Adrenal gland (tissue), 5 donors: ENCODE data around the gene C19orf47.

Experiments used
- POLR2A ChIP-seq, 2 donors: fragments of 450-650 bp; IDR thresholded peaks; one replicate each; pipeline ENCODE4 v1.6.1; 2017; ENCODE audit warnings: antibody characterized with exemption in 2 of 2, mild to moderate bottlenecking in 2 of 2, moderate library complexity in 1 of 2
- TF ChIP-seq, protein P1 (sequence below), 6 experiments: fragments of 450-650 bp in 4 of 6; fragments of 200-600 bp in 2 of 6; sonication (generic) in 1 of 6; IDR thresholded peaks; 1 replicate in 5 of 6; 2 replicates in 1 of 6; pipeline versions ENCODE4 v1.5.1 to v1.8.0; 2016 to 2021; ENCODE audit warnings: antibody characterized with exemption in 6 of 6, mild to moderate bottlenecking in 2 of 6, moderate library complexity in 1 of 6
- donor health status: DM: no; HTN: no; CAD: no.

DNA sequence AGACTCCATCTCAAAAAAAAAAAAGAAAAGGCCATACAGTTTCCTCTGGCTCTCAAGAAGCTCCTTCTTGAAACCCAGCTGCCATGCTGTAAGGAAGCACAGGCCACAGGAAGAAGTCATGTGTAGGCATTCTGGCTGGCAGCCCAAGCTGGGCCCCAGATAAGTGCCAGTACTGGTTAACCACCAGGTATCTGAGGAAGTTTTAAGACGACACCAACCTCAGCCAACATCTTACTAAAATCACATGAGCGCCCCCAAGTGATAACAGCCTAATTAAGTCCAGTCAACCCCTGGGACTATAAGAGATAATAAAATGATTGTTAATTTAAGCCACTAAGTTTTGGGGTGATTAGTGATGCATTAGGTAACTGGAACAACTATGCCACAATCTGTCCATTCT is 35.7 kb downstream of the C19orf47 start:
- TF ChIP-seq POLR2A (IDR thresholded peaks at IDR 0.05), result no peak
- TF ChIP-seq, protein P1, sequence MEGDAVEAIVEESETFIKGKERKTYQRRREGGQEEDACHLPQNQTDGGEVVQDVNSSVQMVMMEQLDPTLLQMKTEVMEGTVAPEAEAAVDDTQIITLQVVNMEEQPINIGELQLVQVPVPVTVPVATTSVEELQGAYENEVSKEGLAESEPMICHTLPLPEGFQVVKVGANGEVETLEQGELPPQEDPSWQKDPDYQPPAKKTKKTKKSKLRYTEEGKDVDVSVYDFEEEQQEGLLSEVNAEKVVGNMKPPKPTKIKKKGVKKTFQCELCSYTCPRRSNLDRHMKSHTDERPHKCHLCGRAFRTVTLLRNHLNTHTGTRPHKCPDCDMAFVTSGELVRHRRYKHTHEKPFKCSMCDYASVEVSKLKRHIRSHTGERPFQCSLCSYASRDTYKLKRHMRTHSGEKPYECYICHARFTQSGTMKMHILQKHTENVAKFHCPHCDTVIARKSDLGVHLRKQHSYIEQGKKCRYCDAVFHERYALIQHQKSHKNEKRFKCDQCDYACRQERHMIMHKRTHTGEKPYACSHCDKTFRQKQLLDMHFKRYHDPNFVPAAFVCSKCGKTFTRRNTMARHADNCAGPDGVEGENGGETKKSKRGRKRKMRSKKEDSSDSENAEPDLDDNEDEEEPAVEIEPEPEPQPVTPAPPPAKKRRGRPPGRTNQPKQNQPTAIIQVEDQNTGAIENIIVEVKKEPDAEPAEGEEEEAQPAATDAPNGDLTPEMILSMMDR (IDR thresholded peaks at IDR 0.05), result no peak
